ENCODE data around the gene F2. TPM values are rescaled to one million over a fixed set of nuclear protein-coding genes. Genes with fewer than 3 reads are reported as not detected.

Gene F2
- total RNA-seq, 4 donors from 2014 or later: 1.4 to 3.0 TPM; not detected in 2

GRCh38 chr11:46769636-46770221 is 50.7 kb downstream of the F2 start:
- Histone ChIP-seq H3K27me3 (no peaks in the 10 kb centered on the region), H3K9me3 (no peaks in the 10 kb centered on the region), H3K27ac (no peak overlapping the region), H3K4me3 (no peak overlapping the region), H3K4me1 (no peaks in the 10 kb centered on the region), H3K36me3 (peaks cover 4 to 70% of the 10 kb centered on the region in 2 donors)
- ATAC-seq (no peak), DNase-seq (no peak)
- intact Hi-C loops (cut with DNase I; ENCODE audit: low total_unique reads): no loop called here
- in situ Hi-C loops (cut with MboI; ENCODE audit: low sequenced_read_pairs in 4 of 4): no loop called here
- TF ChIP-seq CTCF (IDR thresholded peaks at IDR 0.05 in 4 of 5, conservative IDR thresholded peaks at IDR 0.05 in 1 of 5) (no peak), POLR2A (IDR thresholded peaks at IDR 0.05) (no peak)

DNA sequence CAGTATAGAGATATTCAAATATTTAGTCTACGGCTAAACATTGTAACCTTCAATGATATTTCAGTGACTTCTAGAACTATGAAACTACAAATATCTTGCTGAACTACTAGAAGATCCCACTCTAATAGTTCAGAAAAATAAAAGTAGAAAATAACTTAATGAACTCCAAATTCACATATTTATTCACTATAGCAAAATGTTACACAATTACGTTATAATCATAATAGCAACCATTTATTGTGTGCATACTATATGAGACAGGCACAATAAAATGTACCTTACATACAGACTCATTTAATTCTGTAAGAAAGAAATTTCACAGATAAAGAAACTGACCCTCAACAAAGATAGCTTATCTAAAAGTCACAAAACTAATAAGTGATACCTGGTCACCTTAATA is 57.9 kb downstream of the F2 start:
- no peak overlapping the region for H3K27ac ChIP-seq
- intact Hi-C loops (cut with DNase I; ENCODE audit: low total_unique reads) (no loop called here), in situ Hi-C loops (cut with MboI; ENCODE audit: low sequenced_read_pairs in 4 of 4) (no loop called here)
- H3K36me3 ChIP-seq: peaks cover 0 to 67% of the 10 kb centered on the region in 2 donors
- H3K9me3 ChIP-seq: no peaks in the 10 kb centered on the region
- H3K4me1 ChIP-seq: no peaks in the 10 kb centered on the region
- DNase-seq (no peak), ATAC-seq (no peak)
- H3K4me3 ChIP-seq: no peak overlapping the region
- H3K27me3 ChIP-seq: no peaks in the 10 kb centered on the region
- no peak for TF ChIP-seq CTCF (IDR thresholded peaks at IDR 0.05 in 4 of 5, conservative IDR thresholded peaks at IDR 0.05 in 1 of 5)
- no peak for TF ChIP-seq POLR2A (IDR thresholded peaks at IDR 0.05)

DNA sequence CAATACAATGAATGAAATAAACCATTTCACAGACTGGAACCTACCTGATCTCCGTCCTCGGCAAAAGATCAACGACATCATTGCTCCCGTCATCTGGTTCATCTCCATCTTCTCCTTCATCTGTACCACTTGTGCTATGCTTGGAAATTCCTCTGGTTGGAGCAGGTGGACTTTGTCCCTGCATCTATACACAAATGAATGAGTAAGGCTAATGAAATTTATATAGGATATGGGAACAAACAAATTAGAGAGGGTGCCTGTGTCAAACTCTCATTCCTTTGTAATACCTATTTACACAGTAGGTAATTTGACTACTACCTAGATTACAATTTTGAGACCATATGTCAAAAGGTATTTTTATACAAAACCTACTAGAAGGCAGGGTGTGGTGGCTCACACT is 59.4 kb downstream of the F2 start:
- Histone ChIP-seq H3K4me3 (no peak overlapping the region), H3K27ac (no peak overlapping the region), H3K4me1 (no peaks in the 10 kb centered on the region), H3K27me3 (no peaks in the 10 kb centered on the region), H3K36me3 (peaks cover 0 to 74% of the 10 kb centered on the region in 2 donors), H3K9me3 (no peaks in the 10 kb centered on the region)
- no peak for TF ChIP-seq CTCF (IDR thresholded peaks at IDR 0.05 in 4 of 5, conservative IDR thresholded peaks at IDR 0.05 in 1 of 5)
- no peak for TF ChIP-seq POLR2A (IDR thresholded peaks at IDR 0.05)
- intact Hi-C loops (cut with DNase I; ENCODE audit: low total_unique reads): no loop called here
- no peak for ATAC-seq
- no peak for DNase-seq
- in situ Hi-C loops (cut with MboI; ENCODE audit: low sequenced_read_pairs in 4 of 4): no loop called here

Small RNA genes within 50 kb of the gene (microRNA-seq; reads per million reads assigned to microRNA genes)
- 1.7 to 2.4 reads per million in 2 donors for gene MIR5582 (ENCODE audit: borderline replicate concordance in 2 of 2)

Other genes starting within 250 kb of the F2 start
- gene AMBRA1, start 125.2 kb upstream of the F2 start, total RNA-seq: 10 to 100 TPM; 17.3 to 24.3 (median 20.7) TPM
- 1 to 10 TPM; 1.2 to 6.9 (median 3.3) TPM for gene HARBI1, start 102.0 kb upstream of the F2 start, total RNA-seq
- 10 to 100 TPM; 33.4 to 76.0 (median 67.0) TPM for gene ATG13, start 101.7 kb upstream of the F2 start, total RNA-seq
- gene ARHGAP1, start 18.6 kb upstream of the F2 start, total RNA-seq: 10 to 100 TPM; 11.1 to 34.8 (median 24.6) TPM
- gene ZNF408, start 18.2 kb upstream of the F2 start, total RNA-seq: 10 to 100 TPM; 17.7 to 25.2 (median 19.3) TPM
- gene CKAP5, start 127.1 kb downstream of the F2 start, total RNA-seq: 10 to 100 TPM; 43.6 to 89.6 (median 65.0) TPM
- gene LRP4, start 199.3 kb downstream of the F2 start, total RNA-seq: 10 to 100 TPM in 1 of 4 donors, 1 to 10 TPM in 3; 3.9 to 19.0 (median 6.2) TPM
- gene CSTPP1, start 217.5 kb downstream of the F2 start, total RNA-seq: 1 to 10 TPM; 4.3 to 8.1 (median 6.4) TPM